ENCODE data around the gene DMXL2.
A peak's percentile ranks its signal among the peaks of the same experiment; 100 is the strongest.

DMXL2 gene

GRCh38 chr15:51497806-51498205 is 124.8 kb downstream of the DMXL2 start:
- TF ChIP-seq CTCF (IDR thresholded peaks at IDR 0.05; ENCODE audit: low read depth, low read length), result no peak
- no peak overlapping the region for H3K4me3 ChIP-seq (ENCODE audit: low read depth, low read length)
- in situ Hi-C loops (cut with HindIII; ENCODE audit: low sequenced_read_pairs), result no loop called here
- DNase-seq (ENCODE audit: low read depth, low spot score), result no peak

GRCh38 chr15:51496246-51496645 is 126.3 kb downstream of the DMXL2 start:
- H3K4me3 ChIP-seq (ENCODE audit: low read depth, low read length), result no peak overlapping the region
- no peak for TF ChIP-seq CTCF (IDR thresholded peaks at IDR 0.05; ENCODE audit: low read depth, low read length)
- in situ Hi-C loops (cut with HindIII; ENCODE audit: low sequenced_read_pairs), result no loop called here
- DNase-seq (ENCODE audit: low read depth, low spot score), result no peak

- TF ChIP-seq CTCF (IDR thresholded peaks at IDR 0.05; ENCODE audit: low read depth, low read length), result no peak
- H3K4me3 ChIP-seq (ENCODE audit: low read depth, low read length), result no peak overlapping the region
- peak; percentile 27 for DNase-seq (ENCODE audit: low read depth, low spot score)
- in situ Hi-C loops (cut with HindIII; ENCODE audit: low sequenced_read_pairs), result no loop called here
Observed at GRCh38 chr15:51494411-51495314, 127.9 kb downstream of the DMXL2 start.

- in situ Hi-C loops (cut with HindIII; ENCODE audit: low sequenced_read_pairs), result no loop called here
- no peak overlapping the region for H3K4me3 ChIP-seq (ENCODE audit: low read depth, low read length)
- TF ChIP-seq CTCF (IDR thresholded peaks at IDR 0.05; ENCODE audit: low read depth, low read length), result no peak
- peak; percentile 5 for DNase-seq (ENCODE audit: low read depth, low spot score)
Observed at GRCh38 chr15:51493892-51494291, 128.7 kb downstream of the DMXL2 start.

GRCh38 chr15:51492528-51492927 is 130.0 kb downstream of the DMXL2 start:
- in situ Hi-C loops (cut with HindIII; ENCODE audit: low sequenced_read_pairs), result no loop called here
- DNase-seq (ENCODE audit: low read depth, low spot score), result no peak
- no peak for TF ChIP-seq CTCF (IDR thresholded peaks at IDR 0.05; ENCODE audit: low read depth, low read length)
- H3K4me3 ChIP-seq (ENCODE audit: low read depth, low read length), result no peak overlapping the region

GRCh38 chr15:51491941-51492340 is 130.6 kb downstream of the DMXL2 start:
- DNase-seq (ENCODE audit: low read depth, low spot score), result no peak
- in situ Hi-C loops (cut with HindIII; ENCODE audit: low sequenced_read_pairs), result no loop called here
- TF ChIP-seq CTCF (IDR thresholded peaks at IDR 0.05; ENCODE audit: low read depth, low read length), result no peak

More at GRCh38 chr15:51491941-51492340, 130.6 kb downstream of the DMXL2 start:
- H3K4me3 ChIP-seq (ENCODE audit: low read depth, low read length), result no peak overlapping the region

Measured in astrocyte of the spinal cord (primary cell).